Suprapubic skin (tissue), 4 donors: ENCODE measurements around the gene NR1H4. TPM values are rescaled to one million over a fixed set of nuclear protein-coding genes. Genes with fewer than 3 reads are reported as not detected.

ENCODE experiments used
- DNase-seq, 2 donors: peaks; one replicate each; pipeline ENCODE4 v3.0.0-alpha.2; 2019; ENCODE audit warnings: low spot score in 2 of 2
- H3K27ac ChIP-seq: fragments of 200-600 bp; sonication (generic); one replicate; pipeline ENCODE4 v1.5.1; 2019
- H3K27me3 ChIP-seq: fragments of 200-600 bp; sonication (generic); one replicate; pipeline ENCODE4 v1.5.1; 2019
- H3K36me3 ChIP-seq: fragments of 200-600 bp; sonication (generic); one replicate; pipeline ENCODE4 v1.5.1; 2019
- H3K4me1 ChIP-seq: fragments of 200-600 bp; sonication (generic); one replicate; pipeline ENCODE4 v1.5.1; 2019
- H3K4me3 ChIP-seq: fragments of 200-600 bp; sonication (generic); one replicate; pipeline ENCODE4 v1.5.1; 2019; ENCODE audit warnings: mild to moderate bottlenecking
- H3K9me3 ChIP-seq: fragments of 200-600 bp; sonication (generic); one replicate; pipeline ENCODE4 v1.5.1; 2019
- CTCF ChIP-seq, 2 donors: fragments of 200-600 bp in 1 of 2; fragments of 450-650 bp in 1 of 2; sonication (generic) in 1 of 2; IDR thresholded peaks; one replicate each; pipeline ENCODE4 v1.5.1; 2016 to 2019; ENCODE audit warnings: antibody characterized with exemption in 2 of 2, mild to moderate bottlenecking in 1 of 2, moderate library complexity in 1 of 2
- EP300 ChIP-seq: sonication (generic); formaldehyde crosslinking; IDR thresholded peaks from one replicate; pipeline ENCODE4 v1.6.1; 2017; ENCODE audit warnings: antibody characterized with exemption
- POLR2A ChIP-seq, 2 donors: fragments of 450-650 bp; IDR thresholded peaks; one replicate each; pipeline ENCODE4 v1.6.1; 2017; ENCODE audit warnings: antibody characterized with exemption in 2 of 2, mild to moderate bottlenecking in 2 of 2, moderate library complexity in 2 of 2
- POLR2AphosphoS5 ChIP-seq, 3 donors: sonication (generic); formaldehyde crosslinking; IDR thresholded peaks; one replicate each; pipeline ENCODE4 v1.6.1; 2017; ENCODE audit warnings: antibody characterized with exemption in 3 of 3
- WGBS: methylation state at CpG from one replicate; pipeline ENCODE4 v1.1.5; 2018; 5-methylcytosine and 5-hydroxymethylcytosine counted together
- total RNA-seq, 4 donors: library from RNA; depleted of rRNA; stranded (reverse); fragments of >200 nt; gene quantifications; one replicate each; pipeline ENCODE4 v1.1.0, GENCODE V29; 2016

The NR1H4 gene
- total RNA-seq, 4 donors from 2014 or later = not detected

GRCh38 chr12:100576331-100577036 lies 102.8 kb downstream of the NR1H4 start:
- DNase-seq = no peak
- no peaks in the 10 kb centered on the region for H3K9me3 ChIP-seq
- no peak overlapping the region for H3K27ac ChIP-seq
- H3K36me3 ChIP-seq = no peaks in the 10 kb centered on the region
- TF ChIP-seq POLR2A (IDR thresholded peaks at IDR 0.05) (no peak), CTCF (IDR thresholded peaks at IDR 0.05) (no peak), POLR2AphosphoS5 (IDR thresholded peaks at IDR 0.05) (no peak)
- peaks cover 19% of the 10 kb centered on the region for H3K4me1 ChIP-seq
- WGBS = 55% methylated on average over 3 of the region's 3 CpGs
- no peaks in the 10 kb centered on the region for H3K27me3 ChIP-seq
- no peak overlapping the region for H3K4me3 ChIP-seq

GRCh38 chr12:100578923-100579322 lies 105.3 kb downstream of the NR1H4 start:
- no peak overlapping the region for H3K27ac ChIP-seq
- H3K4me1 ChIP-seq = peaks cover 12% of the 10 kb centered on the region
- H3K36me3 ChIP-seq = no peaks in the 10 kb centered on the region
- DNase-seq = no peak
- no peaks in the 10 kb centered on the region for H3K27me3 ChIP-seq
- H3K4me3 ChIP-seq = no peak overlapping the region
- 98% methylated on average over 5 of the region's 5 CpGs for WGBS
- no peaks in the 10 kb centered on the region for H3K9me3 ChIP-seq
- no peak for TF ChIP-seq CTCF (IDR thresholded peaks at IDR 0.05)
- TF ChIP-seq POLR2AphosphoS5 (IDR thresholded peaks at IDR 0.05) = no peak
- TF ChIP-seq POLR2A (IDR thresholded peaks at IDR 0.05) = no peak
- no peak for TF ChIP-seq EP300

- Histone ChIP-seq H3K27me3 (no peaks in the 10 kb centered on the region), H3K4me1 (peaks cover 3% of the 10 kb centered on the region), H3K27ac (no peak overlapping the region), H3K36me3 (no peaks in the 10 kb centered on the region), H3K9me3 (no peaks in the 10 kb centered on the region), H3K4me3 (no peak overlapping the region)
- no peak for TF ChIP-seq POLR2AphosphoS5 (IDR thresholded peaks at IDR 0.05)
- no peak for TF ChIP-seq POLR2A (IDR thresholded peaks at IDR 0.05)
- TF ChIP-seq EP300 = no peak
- no peak for TF ChIP-seq CTCF (IDR thresholded peaks at IDR 0.05)
- WGBS = 76% methylated on average over 2 of the region's 2 CpGs
- DNase-seq = no peak
Observed at GRCh38 chr12:100579844-100580243, 106.2 kb downstream of the NR1H4 start.

GRCh38 chr12:100584256-100584655 lies 110.6 kb downstream of the NR1H4 start:
- H3K27me3 ChIP-seq = no peaks in the 10 kb centered on the region
- no peak overlapping the region for H3K4me3 ChIP-seq
- DNase-seq = no peak
- no peaks in the 10 kb centered on the region for H3K36me3 ChIP-seq
- TF ChIP-seq EP300 (no peak), CTCF (IDR thresholded peaks at IDR 0.05) (no peak), POLR2A (IDR thresholded peaks at IDR 0.05) (no peak), POLR2AphosphoS5 (IDR thresholded peaks at IDR 0.05) (no peak)
- peaks cover 10% of the 10 kb centered on the region for H3K9me3 ChIP-seq
- H3K4me1 ChIP-seq = no peaks in the 10 kb centered on the region
- no peak overlapping the region for H3K27ac ChIP-seq
- 82% methylated on average over 3 of the region's 3 CpGs for WGBS

- H3K27ac ChIP-seq = no peak overlapping the region
- H3K9me3 ChIP-seq = peaks cover 6% of the 10 kb centered on the region
- no peaks in the 10 kb centered on the region for H3K27me3 ChIP-seq
- no peak for DNase-seq
- no peak for TF ChIP-seq CTCF (IDR thresholded peaks at IDR 0.05)
- TF ChIP-seq POLR2AphosphoS5 (IDR thresholded peaks at IDR 0.05) = no peak
- TF ChIP-seq POLR2A (IDR thresholded peaks at IDR 0.05) = no peak
- TF ChIP-seq EP300 = no peak
- no peaks in the 10 kb centered on the region for H3K4me1 ChIP-seq
- no peaks in the 10 kb centered on the region for H3K36me3 ChIP-seq
- 81% methylated on average over 4 of the region's 4 CpGs for WGBS
- H3K4me3 ChIP-seq = no peak overlapping the region
Observed at GRCh38 chr12:100591979-100592378, 118.3 kb downstream of the NR1H4 start.
